Activated naive CD4-positive, alpha-beta T cell treated with anti-CD3 and anti-CD28 coated beads for 36 hours (primary cell): ENCODE measurements around the gene SPEN. TPM values are rescaled to one million over a fixed set of nuclear protein-coding genes. Genes with fewer than 3 reads are reported as not detected.
"Not testable (repeated sequence)": the region's sequence is repeated elsewhere in the genome, so short reads cannot be mapped to it uniquely, and the experiment has no call there.

Experiments used
- CTCF ChIA-PET: fragments of 350-600 bp; sonication (Branson Sonifier 250); formaldehyde crosslinking; loops from one replicate; lab custom pipeline; 2021; ENCODE audit warnings: antibody characterized with exemption; lab: Charles Lee
- DNase-seq: peaks from one replicate; pipeline ENCODE4 v3.0.0-alpha.2; 2020
- H3K27ac Mint-ChIP-seq: one replicate; pipeline ENCODE4 v1.8.0; 2021; ENCODE audit warnings: mild to moderate bottlenecking, mixed read lengths
- H3K27me3 Mint-ChIP-seq: one replicate; pipeline ENCODE4 v1.8.0; 2021; ENCODE audit warnings: low read depth, mixed read lengths
- H3K36me3 Mint-ChIP-seq: one replicate; pipeline ENCODE4 v1.8.0; 2021; ENCODE audit warnings: low read depth, mixed read lengths
- H3K4me1 Mint-ChIP-seq: one replicate; pipeline ENCODE4 v1.8.0; 2021; ENCODE audit warnings: low read depth, mixed read lengths
- H3K4me3 Mint-ChIP-seq: one replicate; pipeline ENCODE4 v1.8.0; 2021; ENCODE audit warnings: mild to moderate bottlenecking, moderate library complexity, mixed read lengths
- H3K9me3 Mint-ChIP-seq: one replicate; pipeline ENCODE4 v1.8.0; 2021; ENCODE audit warnings: mixed read lengths
- intact Hi-C: fragments of 100-400 bp; cut with micrococcal nuclease; formaldehyde crosslinking; loops from one replicate; pipeline ENCODE4 v1.15.1; 2023
- total RNA-seq, 2 experiments: library from RNA; stranded (reverse); gene quantifications; one replicate each; pipeline ENCODE4 v1.2.3, GENCODE V29; 2021

Gene SPEN
- total RNA-seq, 2 experiments from 2014 or later: 30.7 to 33.7 TPM

DNA sequence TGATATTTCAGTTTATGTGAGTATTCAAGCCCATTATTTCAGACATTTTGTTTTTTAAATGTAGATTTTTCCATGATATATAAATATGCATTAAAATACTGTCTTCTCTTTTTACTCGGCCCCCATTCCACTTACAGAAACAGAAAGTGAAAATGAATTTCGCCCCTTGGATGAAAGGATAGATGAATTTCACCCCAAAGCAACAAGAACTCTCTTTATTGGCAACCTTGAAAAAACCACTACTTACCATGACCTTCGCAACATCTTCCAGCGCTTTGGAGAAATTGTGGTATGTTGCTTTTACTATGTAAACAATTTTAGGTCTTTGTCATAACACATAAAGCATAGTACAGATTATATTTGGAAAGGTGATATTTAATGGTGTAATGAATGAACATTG is 68.5 kb downstream of the SPEN start:
- intact Hi-C loops: loop anchor here (5.0 kb wide), 2 partner anchors 79 to 99 kb away; no protein-coding TSS in a partner anchor
- no peak overlapping the region for H3K4me3 Mint-ChIP-seq
- H3K36me3 Mint-ChIP-seq: peaks cover 33% of the 10 kb centered on the region
- peaks cover 45% of the 10 kb centered on the region for H3K4me1 Mint-ChIP-seq
- CTCF ChIA-PET: interaction anchor here (0.6 kb wide), 2 partner anchors 81 to 91 kb away, joined by 3 to 5 read pairs; no protein-coding TSS in a partner anchor
- H3K27me3 Mint-ChIP-seq: no peaks in the 10 kb centered on the region
- H3K27ac Mint-ChIP-seq: no peak overlapping the region
- no peaks in the 10 kb centered on the region for H3K9me3 Mint-ChIP-seq
- no peak for DNase-seq

- no peak overlapping the region for H3K4me3 Mint-ChIP-seq
- H3K4me1 Mint-ChIP-seq: peaks cover 45% of the 10 kb centered on the region
- H3K36me3 Mint-ChIP-seq: peaks cover 32% of the 10 kb centered on the region
- H3K27me3 Mint-ChIP-seq: no peaks in the 10 kb centered on the region
- H3K27ac Mint-ChIP-seq: peak overlapping the region; percentile 59
- peak; percentile 17 for DNase-seq
- intact Hi-C loops: loop anchor here (5.0 kb wide), 2 partner anchors 79 to 99 kb away; no protein-coding TSS in a partner anchor
- CTCF ChIA-PET: interaction anchor here (0.6 kb wide), 3 partner anchors 82 to 99 kb away, joined by 3 to 5 read pairs (median 3); no protein-coding TSS in a partner anchor
- H3K9me3 Mint-ChIP-seq: no peaks in the 10 kb centered on the region
Measured at GRCh38 chr1:15916417-15916816, 68.9 kb downstream of the SPEN start.

DNA sequence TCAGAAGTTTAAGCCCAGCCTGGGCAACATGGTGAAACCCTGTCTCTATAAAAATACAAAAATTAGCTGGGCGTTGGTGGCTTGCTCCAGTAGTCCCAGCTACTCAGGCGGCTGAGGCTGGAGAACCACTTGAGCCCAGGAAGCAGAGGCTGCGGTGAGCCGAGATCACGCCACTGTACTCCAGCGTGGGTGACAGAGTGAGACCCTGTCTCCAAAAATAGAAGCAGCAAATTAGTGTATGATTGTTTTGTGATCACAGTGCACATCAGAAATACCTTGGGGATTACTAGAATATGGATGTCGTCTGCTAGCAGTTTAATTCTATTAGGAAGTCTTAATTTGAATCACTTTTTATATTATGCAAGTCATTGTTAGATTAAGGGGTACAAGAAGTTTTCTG is 69.4 kb downstream of the SPEN start:
- no peak overlapping the region for H3K4me3 Mint-ChIP-seq
- peak overlapping the region; percentile 59 for H3K27ac Mint-ChIP-seq
- no peak for DNase-seq
- peaks cover 32% of the 10 kb centered on the region for H3K36me3 Mint-ChIP-seq
- no peaks in the 10 kb centered on the region for H3K27me3 Mint-ChIP-seq
- no peaks in the 10 kb centered on the region for H3K9me3 Mint-ChIP-seq
- peaks cover 45% of the 10 kb centered on the region for H3K4me1 Mint-ChIP-seq
- intact Hi-C loops: loop anchor here (5.0 kb wide), 2 partner anchors 80 to 100 kb away; no protein-coding TSS in a partner anchor
- CTCF ChIA-PET: interaction anchor here (0.6 kb wide), 1 partner anchor 99 kb away, joined by 3 read pairs; no protein-coding TSS in a partner anchor

DNA sequence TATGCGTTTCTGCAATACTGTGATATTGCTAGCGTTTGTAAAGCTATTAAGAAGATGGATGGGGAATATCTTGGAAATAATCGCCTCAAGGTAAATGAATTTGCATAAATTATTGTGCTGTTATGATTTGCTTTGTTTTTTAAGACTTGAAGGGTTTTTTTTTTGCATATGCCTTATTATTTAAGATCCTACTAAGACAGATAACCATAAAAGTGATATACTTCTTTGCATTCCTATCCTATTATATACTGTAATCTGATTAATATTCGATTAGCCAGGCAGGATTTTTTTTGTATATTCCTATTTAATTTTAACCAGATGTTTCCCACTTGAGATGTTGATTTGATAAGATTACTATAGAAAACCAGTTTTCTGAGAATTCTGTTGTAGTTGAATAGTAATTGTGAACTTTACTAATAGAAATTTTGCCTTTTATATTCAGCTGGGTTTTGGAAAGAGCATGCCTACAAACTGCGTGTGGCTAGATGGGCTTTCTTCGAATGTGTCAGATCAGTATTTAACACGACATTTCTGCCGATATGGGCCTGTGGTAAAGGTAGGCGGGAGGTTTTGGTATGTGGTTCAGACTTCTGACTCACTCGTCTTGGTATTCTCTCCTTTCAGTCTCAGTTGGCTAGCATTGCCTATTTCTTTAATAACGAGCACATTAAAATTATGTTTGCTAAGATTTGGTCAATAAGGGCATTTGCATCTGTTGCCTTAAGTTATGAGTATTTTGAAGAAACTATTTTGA is 71.6 kb downstream of the SPEN start:
- Mint-ChIP-seq H3K4me3 (no peak overlapping the region), H3K36me3 (peaks cover 42% of the 10 kb centered on the region), H3K9me3 (no peaks in the 10 kb centered on the region)

GRCh38 chr1:15923241-15923640 is 75.7 kb downstream of the SPEN start:
- Mint-ChIP-seq H3K36me3 (peaks cover 37% of the 10 kb centered on the region), H3K4me1 (peaks cover 14% of the 10 kb centered on the region), H3K27me3 (no peaks in the 10 kb centered on the region), H3K27ac (no peak overlapping the region), H3K9me3 (no peaks in the 10 kb centered on the region), H3K4me3 (no peak overlapping the region)
- DNase-seq: no peak
- intact Hi-C loops: no loop called here
- CTCF ChIA-PET: interaction anchor here (0.6 to 1.5 kb wide), 3 partner anchors 85 to 108 kb away, joined by 3 to 5 read pairs (median 4); no protein-coding TSS in a partner anchor

More for the DNA sequence above, 71.6 kb downstream of the SPEN start:
- Mint-ChIP-seq H3K27ac (no peak overlapping the region), H3K4me1 (peaks cover 43% of the 10 kb centered on the region), H3K27me3 (no peaks in the 10 kb centered on the region)
- CTCF ChIA-PET: no interaction called here
- intact Hi-C loops: loop anchor here (1.0 to 5.0 kb wide), 4 partner anchors 32 to 102 kb away; no protein-coding TSS in a partner anchor
- peak; percentile 82 for DNase-seq

- H3K4me1 Mint-ChIP-seq, CTCF ChIA-PET, H3K4me3 Mint-ChIP-seq, H3K9me3 Mint-ChIP-seq, intact Hi-C loops, DNase-seq, H3K27ac Mint-ChIP-seq, H3K27me3 Mint-ChIP-seq: not testable (repeated sequence)
- H3K36me3 Mint-ChIP-seq: peaks cover 46% of the 10 kb centered on the region
Measured at GRCh38 chr1:15926448-15926847, 78.9 kb downstream of the SPEN start.

DNA sequence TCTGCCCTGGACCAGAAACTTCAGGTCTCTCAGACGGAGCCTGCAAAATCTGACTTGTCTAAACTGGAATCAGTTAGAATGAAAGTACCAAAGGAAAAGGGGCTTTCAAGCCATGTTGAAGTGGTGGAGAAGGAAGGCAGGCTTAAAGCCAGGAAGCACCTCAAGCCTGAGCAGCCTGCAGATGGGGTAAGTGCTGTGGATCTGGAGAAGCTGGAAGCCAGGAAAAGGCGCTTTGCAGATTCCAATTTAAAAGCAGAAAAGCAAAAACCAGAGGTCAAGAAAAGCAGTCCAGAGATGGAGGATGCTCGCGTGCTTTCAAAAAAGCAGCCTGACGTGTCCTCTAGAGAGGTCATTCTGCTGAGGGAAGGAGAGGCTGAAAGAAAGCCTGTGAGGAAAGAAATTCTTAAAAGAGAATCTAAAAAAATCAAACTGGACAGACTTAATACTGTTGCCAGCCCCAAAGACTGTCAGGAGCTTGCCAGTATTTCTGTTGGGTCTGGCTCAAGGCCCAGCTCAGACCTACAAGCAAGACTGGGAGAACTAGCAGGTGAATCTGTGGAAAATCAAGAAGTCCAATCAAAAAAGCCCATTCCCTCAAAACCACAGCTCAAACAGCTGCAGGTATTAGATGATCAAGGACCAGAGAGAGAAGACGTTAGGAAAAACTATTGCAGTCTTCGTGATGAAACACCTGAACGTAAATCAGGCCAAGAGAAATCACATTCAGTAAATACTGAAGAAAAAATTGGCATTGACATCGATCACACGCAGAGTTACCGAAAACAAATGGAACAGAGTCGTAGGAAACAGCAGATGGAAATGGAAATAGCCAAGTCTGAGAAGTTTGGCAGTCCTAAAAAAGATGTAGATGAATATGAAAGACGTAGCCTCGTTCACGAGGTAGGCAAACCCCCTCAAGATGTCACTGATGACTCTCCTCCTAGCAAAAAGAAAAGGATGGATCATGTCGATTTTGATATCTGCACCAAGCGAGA is 81.8 kb downstream of the SPEN start:
- Mint-ChIP-seq H3K4me3 (no peak overlapping the region), H3K4me1 (no peaks in the 10 kb centered on the region), H3K27ac (no peak overlapping the region), H3K36me3 (peaks cover 42% of the 10 kb centered on the region), H3K27me3 (no peaks in the 10 kb centered on the region), H3K9me3 (no peaks in the 10 kb centered on the region)
- CTCF ChIA-PET: no interaction called here
- intact Hi-C loops: no loop called here
- DNase-seq: no peak

- Mint-ChIP-seq H3K36me3 (peaks cover 50% of the 10 kb centered on the region), H3K27ac (no peak overlapping the region), H3K27me3 (no peaks in the 10 kb centered on the region), H3K4me3 (no peak overlapping the region), H3K4me1 (no peaks in the 10 kb centered on the region), H3K9me3 (no peaks in the 10 kb centered on the region)
- no peak for DNase-seq
- intact Hi-C loops: no loop called here
- CTCF ChIA-PET: no interaction called here
Measured at GRCh38 chr1:15931401-15931800, 83.9 kb downstream of the SPEN start.

- H3K4me3 Mint-ChIP-seq: no peak overlapping the region
- H3K4me1 Mint-ChIP-seq: no peaks in the 10 kb centered on the region
- H3K9me3 Mint-ChIP-seq: no peaks in the 10 kb centered on the region
- no peaks in the 10 kb centered on the region for H3K27me3 Mint-ChIP-seq
- no peak for DNase-seq
- H3K36me3 Mint-ChIP-seq: peaks cover 52% of the 10 kb centered on the region
- H3K27ac Mint-ChIP-seq: no peak overlapping the region
- CTCF ChIA-PET: no interaction called here
- intact Hi-C loops: no loop called here
Measured at GRCh38 chr1:15931884-15932283, 84.4 kb downstream of the SPEN start.

DNA sequence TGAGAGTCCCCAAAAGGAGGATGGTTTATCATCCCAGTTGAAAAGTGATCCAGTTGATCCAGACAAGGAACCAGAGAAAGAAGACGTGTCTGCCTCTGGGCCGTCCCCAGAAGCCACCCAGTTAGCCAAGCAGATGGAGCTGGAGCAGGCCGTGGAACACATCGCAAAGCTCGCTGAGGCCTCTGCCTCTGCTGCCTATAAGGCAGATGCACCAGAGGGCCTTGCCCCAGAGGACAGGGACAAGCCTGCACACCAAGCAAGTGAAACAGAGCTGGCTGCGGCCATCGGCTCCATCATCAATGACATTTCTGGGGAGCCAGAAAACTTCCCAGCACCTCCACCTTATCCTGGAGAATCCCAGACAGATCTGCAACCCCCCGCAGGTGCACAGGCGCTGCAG is 85.1 kb downstream of the SPEN start:
- H3K4me3 Mint-ChIP-seq: no peak overlapping the region
- no peaks in the 10 kb centered on the region for H3K4me1 Mint-ChIP-seq
- CTCF ChIA-PET: no interaction called here
- H3K27me3 Mint-ChIP-seq: no peaks in the 10 kb centered on the region
- intact Hi-C loops: no loop called here
- H3K27ac Mint-ChIP-seq: no peak overlapping the region
- peaks cover 56% of the 10 kb centered on the region for H3K36me3 Mint-ChIP-seq
- DNase-seq: no peak
- no peaks in the 10 kb centered on the region for H3K9me3 Mint-ChIP-seq

DNA sequence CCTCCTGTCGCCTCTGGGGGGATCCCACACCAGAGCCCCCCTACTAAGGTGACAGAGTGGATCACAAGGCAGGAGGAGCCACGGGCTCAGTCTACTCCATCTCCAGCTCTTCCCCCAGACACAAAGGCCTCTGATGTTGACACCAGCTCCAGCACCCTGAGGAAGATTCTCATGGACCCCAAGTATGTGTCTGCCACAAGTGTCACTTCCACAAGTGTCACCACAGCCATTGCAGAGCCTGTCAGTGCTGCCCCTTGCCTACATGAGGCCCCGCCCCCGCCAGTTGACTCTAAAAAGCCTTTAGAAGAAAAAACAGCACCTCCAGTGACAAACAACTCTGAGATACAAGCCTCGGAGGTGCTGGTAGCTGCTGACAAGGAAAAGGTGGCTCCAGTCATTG is 86.2 kb downstream of the SPEN start:
- H3K4me3 Mint-ChIP-seq: no peak overlapping the region
- no peak for DNase-seq
- CTCF ChIA-PET: no interaction called here
- H3K4me1 Mint-ChIP-seq: no peaks in the 10 kb centered on the region
- H3K9me3 Mint-ChIP-seq: no peaks in the 10 kb centered on the region
- no peaks in the 10 kb centered on the region for H3K27me3 Mint-ChIP-seq
- intact Hi-C loops: no loop called here
- H3K36me3 Mint-ChIP-seq: peaks cover 50% of the 10 kb centered on the region
- H3K27ac Mint-ChIP-seq: no peak overlapping the region
